HG02678 (cell line): ENCODE measurements around the gene SUPT4H1.
A peak's percentile ranks its signal among the peaks of the same experiment; 100 is the strongest.

Experiments
- ATAC-seq: cut with Tn5 transposase; IDR thresholded peaks from one replicate; pipeline ENCODE4 v1.9.1; 2021; ENCODE audit warnings: mild to moderate bottlenecking, moderate library complexity; ENCODE audit not compliant: unreplicated experiment

SUPT4H1 gene

DNA sequence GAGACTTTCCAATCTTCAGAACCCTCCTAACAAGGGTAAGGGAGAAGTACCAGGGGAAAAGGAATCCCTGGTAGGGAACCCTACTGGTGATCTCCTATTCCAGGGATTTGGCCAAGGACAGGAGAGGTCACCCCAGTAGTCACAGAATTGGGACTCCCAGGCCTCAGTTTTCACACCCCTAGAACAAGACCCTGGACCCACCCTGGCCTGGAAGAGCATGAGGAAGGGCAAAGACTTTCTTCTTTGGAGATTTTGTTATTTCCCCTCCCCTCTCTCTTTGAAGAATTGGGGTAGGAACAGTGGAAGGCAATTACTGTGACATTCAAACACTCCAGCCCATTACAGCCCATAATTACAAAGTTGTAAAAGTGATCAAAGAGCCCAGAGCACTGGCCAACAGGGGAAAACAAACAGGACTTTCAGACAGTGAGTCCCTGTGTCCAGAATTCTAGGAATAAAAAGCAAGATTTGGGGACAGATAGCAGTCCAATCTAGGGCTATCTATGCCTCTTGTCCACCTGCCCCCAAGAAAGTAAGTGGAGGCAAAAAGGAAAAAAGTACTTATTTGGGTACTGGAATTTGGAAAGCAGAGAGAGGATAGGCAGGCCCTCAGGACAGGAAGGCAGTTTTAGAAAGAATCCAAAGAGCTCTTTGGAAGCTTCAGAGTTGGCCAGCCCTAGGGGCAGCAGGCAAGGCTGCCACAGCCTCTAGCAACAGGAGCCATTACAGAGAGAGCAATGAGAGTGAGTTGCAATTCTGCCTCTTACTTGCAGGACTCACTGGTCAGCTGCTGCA is 13.4 kb upstream of the SUPT4H1 start:
- no peak for ATAC-seq

DNA sequence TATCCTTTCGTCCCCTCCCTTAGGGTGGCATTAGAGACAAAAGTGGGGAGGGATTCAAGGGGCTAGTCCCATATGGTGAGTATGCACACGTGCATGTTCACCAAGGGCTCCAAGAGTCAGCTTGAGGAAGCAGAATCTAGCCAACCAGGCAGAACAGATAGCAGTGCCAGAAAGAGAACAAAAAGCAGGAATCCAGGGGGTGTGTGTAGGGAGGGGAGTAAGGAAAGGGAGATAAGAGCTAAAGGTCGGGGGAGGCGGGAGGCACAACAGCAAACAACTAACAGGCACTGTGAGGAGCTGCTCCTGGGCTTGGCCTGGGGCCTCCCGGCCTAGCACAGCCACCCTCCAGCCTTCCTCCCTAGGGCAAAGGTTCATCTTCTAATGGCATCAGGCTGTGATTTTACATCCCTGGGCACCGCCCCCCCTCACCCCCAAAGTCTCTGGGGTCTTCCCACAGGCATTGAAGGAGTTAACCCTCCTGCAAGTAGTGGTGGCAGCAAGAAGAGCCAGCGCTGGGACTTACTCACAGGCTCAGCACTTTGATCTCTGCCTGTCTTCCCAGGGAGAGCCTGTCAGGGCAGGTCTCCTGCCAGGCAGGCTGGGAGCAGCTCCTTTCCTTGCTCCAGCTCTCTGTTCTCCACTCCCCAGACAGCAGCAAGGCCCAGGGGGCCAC is 12.4 kb upstream of the SUPT4H1 start:
- ATAC-seq, result no peak

DNA sequence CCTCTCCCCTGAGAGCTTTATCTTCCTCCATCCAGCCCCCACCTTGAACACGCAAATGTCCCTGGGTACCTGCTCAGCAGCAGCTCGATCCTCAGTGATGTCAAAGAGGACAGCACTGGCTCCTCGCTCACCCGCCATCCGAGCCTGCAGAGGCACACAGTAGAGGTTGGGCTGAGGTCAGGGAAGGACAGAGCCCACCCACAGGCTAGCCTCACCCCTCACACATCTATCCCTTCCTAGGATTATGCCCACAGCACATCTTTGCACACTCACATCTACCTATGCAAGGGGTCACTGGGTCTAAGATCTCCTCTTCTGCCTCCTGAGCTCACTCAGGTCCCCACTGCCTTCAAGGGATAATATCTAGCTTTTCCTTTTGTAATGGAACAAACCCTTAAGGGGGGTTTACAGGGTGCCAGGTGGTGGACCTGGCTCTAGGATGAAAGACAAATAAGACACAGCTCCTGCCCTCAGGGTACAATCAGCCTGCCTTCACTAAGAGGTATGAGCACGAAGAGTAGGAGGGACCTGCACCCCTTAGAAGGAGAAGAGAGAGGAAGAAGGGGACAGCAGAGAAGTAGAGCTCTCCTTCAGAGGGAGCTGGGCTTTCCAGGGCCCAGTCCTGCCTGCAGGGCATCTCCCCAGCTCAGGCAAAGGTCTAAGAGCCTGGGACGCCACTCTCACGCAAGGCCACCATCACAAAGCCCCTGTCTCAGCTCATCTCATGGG is 11.6 kb upstream of the SUPT4H1 start:
- ATAC-seq, result no peak

DNA sequence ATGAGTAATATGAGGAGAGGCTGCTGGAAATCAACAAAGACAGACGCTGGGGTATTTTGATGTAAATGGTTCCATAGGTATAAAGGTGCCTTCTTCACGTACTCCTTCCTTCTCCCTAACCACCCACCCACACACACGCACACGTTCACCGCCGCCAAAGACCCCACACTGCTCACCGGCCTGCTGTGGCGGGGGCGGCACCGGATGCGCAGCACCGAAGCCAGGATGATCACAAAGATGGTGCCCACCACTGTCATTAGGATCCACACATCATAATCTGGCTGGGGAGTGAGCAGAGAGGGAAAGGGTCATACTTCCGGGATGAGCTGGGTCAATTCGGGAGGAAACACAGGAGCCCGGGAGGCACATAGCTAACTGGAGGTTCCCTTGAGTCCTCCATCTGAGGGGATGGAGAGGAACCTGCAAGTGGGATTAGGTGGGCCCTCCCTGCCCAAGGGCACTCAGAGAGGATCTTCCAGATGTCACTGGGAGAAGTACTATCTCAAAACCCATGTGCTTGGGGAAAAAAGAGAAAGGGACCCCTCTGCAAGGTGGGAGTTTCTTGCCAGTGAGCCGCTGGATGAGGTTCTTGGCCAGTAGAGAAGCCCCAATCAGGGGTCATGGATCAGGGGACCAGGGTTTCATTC is 10.5 kb upstream of the SUPT4H1 start:
- no peak for ATAC-seq

DNA sequence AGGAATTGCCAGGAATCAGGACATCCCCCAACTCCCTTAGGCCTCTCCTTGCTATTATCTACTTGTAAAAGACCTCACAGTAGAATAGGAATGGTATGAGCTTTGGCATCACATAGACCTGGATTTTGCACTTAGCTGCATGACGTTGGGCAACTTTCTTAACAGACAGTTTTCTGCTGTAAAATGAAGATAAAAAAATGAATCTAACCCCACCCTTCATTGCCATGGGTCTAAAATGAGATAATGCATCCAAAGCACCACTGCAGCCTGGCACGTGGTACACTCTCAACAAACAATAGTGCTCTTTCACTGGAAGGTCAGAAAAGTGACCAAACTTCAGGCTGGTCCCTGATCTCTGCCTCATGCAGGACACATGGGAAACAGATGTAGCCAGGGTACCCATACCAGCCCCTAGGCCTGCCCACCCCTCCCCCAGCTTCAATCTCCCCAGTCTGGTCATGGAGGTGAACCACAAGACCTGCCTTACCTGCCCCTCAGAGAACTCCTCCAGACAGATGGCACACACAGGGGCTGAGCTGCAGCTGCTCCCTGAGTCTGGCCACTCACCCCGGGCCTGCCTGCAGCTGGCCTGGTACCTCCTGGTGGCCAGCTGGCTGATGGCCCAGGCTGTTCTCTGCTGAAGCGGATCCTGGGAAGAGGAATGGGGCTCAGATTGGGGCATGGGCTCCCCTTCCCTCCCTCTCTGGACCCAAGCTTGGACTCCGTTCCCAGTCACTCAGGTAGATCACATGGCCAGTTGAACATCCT is 8.5 kb upstream of the SUPT4H1 start:
- no peak for ATAC-seq

DNA sequence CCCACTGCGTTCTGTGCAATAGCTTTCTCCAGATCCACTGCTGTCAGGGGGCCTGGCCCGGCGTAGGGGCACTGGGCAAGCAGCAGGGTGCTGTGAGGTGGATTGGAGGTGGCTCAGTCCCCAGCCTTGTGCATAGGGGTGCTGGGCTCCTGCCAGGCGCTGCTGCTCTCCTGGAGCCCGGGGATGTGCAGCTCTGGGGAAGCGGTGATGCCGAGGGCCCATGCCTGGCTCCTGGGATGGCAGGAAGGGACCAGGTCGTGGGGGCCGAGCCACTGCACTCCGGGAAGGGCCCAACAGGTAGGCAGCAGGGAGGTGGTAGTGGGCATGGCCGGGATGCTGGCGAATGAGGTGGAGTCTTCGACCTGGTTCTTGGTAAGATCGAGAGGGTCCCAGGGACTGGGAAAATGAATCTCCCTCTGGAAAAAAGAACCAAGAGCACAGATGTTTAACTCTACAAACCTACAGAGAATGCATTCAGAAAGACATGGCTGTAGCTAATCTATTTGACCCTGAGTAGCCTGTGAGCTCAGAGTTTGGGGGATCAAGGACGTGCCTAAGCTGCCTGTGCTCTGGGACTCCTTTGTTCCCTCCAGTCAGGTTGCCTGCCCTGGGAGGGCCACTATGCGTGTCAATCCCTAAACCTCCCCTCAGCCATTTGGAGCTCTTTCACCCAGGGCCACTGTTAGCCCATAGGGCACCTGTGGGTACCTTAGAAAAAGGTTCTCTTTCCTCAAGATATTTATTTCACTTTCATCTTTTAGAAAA is 6.6 kb upstream of the SUPT4H1 start:
- no peak for ATAC-seq

DNA sequence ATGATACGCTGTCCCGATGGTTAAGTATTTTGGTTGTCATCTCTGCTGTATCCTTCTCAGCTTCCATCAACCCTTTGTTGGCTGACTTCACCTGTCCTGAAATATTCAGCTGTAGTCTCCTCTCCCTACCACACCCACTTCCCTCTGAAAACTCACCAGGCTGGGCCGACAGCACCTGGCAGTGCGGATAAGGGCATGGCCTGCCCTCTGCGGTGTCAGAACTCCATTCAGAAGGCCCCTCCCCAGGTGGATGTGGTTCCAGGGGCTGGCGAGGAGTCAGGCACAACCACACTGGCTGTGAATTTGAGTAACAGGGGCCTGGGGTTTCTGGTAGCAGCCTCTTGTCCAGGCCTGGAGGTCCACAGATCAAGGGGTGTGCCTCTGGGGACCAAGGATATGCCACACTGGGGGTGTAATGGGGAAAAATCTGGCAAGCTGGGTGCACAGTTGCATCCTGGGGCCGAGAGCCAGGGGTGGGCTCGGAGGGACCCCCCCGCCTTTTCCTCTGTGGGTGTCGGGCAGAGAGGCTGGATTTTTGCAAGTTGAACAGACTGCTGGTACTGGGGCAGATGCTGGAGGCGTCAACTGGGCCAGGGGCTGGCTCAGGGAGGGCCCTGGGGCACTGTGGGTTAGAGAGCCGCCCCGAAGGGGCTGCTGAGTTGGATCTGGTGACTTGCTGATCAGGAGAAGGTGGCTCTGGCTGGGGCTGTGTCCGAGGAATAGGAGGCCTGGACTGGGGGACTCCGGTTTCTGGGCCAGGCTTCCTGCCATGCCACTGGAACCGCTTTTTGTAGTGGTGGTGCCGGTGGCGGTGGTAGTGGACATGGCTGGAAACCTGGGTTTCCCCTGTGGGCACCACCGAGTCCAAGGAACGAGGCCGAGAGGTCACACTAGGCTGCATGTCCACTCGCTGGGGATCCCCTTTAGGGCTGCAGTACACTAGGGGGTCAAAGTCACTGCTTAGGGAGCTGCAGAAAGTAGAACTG is 5.6 kb upstream of the SUPT4H1 start:
- ATAC-seq, result no peak

DNA sequence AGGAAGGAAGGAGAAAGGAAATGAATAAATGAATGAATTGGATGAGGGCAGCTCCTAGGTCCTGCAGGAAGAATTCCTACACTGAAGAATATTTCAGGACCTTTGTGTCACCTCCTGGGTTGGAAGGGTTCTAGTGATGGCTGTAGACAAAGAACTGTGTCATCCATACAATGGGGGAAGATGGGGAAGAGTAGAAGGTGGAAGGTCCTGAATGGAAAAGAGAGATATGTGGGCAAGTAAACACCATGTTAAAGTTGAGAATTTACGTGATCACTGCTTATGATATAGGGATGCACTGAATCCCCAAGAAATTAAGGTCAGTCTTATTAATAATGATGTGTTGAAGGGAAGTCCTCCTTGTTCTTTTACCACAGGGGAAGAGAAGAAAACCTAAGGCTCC is 4.2 kb upstream of the SUPT4H1 start:
- no peak for ATAC-seq

DNA sequence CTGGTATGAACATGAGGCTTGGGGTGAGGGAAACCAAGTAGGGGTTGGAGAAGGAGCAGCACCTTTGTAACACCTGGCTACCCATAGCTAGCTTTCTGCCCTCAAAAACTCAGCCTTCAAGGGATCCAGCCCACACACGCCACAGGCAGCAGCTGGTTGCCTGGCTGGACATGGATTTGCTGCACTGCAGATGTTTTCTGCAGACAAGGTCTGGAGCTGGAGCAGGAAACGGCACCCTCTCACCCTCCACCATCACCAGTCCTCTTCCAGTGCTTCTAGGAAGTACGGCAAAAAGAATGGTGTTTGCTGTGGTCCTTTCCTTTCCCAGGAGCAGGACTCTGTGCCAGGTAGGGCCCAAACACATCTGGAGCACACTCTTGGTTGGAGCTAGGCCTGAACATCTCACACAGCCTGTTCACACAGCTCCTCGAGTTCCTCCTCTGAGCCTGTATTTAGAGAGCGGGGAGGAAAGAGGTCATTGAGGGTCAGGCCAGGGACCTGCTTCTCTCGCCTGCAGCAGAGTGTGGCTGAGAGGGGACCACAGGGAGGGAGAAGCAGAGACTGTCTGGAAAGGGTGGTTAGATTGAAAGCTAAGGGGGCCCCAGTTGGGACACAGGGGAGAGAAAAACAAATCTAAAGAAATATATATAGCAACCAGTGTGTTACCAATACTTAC is 2.7 kb upstream of the SUPT4H1 start:
- no peak for ATAC-seq

DNA sequence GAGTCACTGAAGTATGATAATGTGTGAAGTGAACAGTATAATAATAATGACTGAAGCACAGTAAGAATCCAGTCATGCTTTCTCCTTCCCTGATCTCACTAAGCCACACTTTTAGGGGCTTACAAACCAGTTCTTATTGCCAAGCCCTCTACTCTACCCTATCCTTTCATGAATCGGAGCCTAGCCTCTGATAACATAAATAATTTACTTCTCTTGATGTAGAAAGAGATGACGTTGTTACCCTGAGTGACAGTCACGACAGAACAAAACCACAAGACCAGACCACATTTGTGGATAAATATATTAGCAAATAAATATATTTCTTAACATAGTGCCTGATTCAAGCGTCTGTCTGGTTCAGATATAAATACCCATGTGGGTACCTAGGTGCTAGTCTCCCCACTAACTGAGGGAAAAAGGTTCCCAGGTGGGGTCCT is 1.4 kb upstream of the SUPT4H1 start:
- no peak for ATAC-seq

DNA sequence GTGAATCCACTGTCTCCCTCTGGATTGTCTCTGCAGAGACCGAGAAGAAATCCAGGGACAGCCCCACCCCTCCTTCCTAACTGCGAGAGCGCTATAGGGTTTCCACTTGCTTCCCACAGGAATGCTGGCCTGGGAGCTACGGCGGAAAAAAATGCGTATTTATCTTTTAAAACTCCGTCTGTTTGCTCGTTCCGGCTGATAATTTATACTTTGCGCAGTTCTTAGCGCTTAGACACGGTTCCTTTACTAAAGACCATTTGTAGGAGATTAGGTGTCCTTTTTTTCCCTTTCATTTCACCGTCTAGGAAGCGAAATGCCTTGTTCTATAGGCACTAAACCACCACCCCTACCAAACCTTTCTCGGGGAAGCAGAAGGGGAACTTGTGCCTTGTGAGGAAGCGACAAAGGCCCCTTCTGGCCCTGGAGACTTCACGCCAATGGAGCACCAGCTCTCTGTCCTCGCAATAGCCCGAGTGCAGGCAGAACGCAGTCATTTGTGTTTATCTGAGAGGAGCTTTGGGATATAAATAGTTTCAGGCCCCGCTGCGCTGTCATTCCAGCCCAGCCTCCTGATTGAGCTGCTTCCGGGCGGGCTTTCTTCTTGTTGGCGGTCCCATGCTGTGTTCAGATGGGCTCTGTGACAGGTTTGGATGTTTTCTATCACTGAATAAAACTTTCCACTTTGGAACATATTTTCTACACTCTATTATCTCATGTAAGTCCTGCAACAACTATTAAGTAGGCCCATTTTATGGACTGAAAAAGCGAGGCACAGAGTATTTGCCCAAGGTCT is 791 bp upstream of the SUPT4H1 start:
- no peak for ATAC-seq

DNA sequence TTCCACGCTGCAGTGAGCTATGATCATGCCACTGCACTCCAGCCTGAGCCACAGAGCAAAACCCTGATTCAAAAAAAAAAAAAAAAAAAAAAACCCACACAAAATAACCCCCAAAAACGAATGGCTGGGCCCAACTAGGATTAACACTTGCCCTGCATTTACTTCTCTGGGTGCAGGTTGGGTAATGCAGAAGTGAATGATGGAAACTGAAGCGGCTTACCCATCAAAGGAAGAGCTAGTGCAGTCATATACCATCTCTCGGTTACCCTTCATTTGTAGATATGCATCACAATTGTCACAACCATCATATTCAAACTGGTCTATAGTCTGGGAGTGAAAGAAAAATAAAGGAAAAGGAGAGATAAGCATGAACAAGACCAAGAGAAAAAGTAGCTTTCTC is 819 bp downstream of the SUPT4H1 start:
- ATAC-seq, result no peak

DNA sequence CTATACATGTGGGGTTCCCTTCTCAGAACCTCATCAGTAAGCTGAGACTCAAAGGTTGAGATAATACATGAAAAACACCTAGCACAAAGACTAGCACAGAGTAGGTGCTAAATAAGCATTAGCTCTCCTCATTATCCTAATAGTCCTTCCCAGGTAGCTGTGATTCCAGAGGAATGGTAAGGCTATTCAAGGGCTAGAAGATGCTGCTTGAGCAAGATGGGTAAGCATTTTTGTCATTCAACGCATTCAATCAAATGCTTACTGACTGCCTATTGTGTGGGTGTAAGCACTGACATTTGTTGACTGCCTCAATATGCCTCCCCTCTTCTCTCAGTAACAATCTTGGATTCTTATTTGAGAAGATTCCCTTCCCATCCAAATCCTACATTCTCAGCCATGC is 4.0 kb downstream of the SUPT4H1 start:
- no peak for ATAC-seq

DNA sequence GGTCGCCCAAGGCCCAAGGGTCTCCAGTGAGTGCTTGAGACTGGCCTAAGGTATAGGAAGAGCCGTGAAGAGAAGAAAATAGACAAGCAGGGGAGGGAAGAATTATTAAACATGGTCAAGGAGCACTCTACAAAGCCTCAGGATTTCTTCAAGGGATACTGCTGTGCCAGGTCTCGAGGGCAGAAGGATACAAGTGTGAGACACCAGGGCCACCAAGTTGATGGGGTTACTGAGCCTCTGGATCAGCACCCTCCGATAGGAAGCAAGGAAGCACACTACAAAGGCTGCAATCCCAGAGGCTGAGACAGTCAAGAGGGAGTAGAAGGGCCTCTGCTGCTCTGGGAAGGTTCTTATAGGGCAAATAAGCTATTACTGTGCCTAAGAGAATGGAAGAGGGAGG is 6.5 kb downstream of the SUPT4H1 start:
- ATAC-seq, result no peak

DNA sequence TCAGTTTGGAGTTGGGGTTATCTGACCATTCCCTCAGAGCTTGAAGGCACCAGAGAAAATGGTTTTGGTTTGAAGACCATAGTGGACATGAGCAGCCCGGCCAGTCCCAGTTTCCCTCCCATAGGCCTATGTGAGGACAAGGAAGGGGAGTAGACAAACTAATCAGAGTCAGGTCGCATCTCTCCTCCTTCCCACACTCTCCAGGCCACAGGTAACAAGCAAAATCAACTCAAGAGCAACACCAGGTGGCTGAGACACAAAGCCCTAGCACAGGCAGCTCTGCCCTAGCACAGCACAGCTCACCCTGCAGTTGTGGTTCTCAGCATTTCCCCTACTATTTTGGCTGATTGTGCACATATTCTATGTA is 7.2 kb downstream of the SUPT4H1 start:
- peak; percentile 45 for ATAC-seq

DNA sequence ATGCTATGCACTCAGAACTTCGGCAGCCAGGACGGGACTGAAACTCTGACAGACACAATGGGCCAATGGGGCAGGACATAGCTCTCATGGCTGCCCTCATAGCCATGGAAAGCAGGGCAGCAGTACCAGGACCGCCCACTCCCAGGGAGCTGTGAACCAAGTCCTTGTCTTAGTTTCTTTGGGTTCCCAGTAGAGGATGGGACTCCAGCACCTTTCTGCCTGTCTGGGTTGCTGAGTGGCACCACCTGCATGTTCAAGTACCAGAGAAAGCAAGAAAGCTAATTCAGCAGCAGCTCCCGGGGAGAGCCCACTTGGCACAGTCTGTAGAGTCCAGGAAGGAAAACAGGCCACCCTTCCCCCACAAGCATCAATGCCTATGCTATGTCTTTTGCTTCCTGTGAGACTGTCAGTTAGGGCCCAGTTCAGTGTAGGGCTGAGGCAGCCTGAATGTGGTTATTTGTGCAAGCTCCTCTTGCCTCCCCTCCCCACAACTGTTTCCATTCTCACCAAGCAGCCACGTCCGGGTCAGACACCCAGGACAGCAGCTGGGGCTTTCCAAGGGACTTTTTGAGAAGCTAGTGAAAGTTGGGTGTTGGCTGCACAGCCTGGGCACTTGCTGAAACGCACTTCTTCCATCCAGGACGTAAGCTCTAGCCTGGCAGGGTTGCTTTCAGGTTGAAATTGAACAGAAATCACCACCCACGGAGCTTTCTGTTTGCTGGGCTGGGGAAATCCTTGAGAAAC is 7.8 kb downstream of the SUPT4H1 start:
- peak; percentile 81 for ATAC-seq

DNA sequence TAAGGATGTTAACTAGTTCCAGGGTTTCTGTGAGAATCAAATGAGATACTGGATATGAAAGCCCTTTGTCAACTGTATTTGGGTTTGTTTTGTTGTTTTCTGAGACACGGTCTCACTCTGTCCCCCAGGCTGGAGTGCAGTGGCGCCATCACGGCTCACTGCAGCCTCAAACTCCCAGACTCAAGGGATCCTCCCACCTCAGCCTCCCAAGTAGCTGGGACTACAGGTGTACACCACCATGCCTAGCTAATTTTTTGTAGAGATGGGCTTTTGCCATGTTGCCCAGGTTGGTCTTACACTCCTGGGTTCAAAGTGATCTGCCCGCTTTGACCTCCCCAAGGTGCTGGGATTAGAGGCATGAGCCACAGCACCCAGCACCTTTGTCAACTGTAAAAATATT is 8.9 kb downstream of the SUPT4H1 start:
- no peak for ATAC-seq
